Measurements from ENCODE around the gene RBBP9. TPM values are rescaled to one million over a fixed set of nuclear protein-coding genes. Genes with fewer than 3 reads are reported as not detected.

The RBBP9 gene
- 26.2 and 26.4 TPM in 2 replicates for total RNA-seq
- long read RNA-seq, transcript RBBP9-201 (5 exons, 3,861 nt), result major isoform, 11 of 24 reads
- long read RNA-seq, partial matches to known transcripts, result 3 of 24 reads
- long read RNA-seq, other reads (novel, unspliced or antisense), result 8 of 24 reads

DNA sequence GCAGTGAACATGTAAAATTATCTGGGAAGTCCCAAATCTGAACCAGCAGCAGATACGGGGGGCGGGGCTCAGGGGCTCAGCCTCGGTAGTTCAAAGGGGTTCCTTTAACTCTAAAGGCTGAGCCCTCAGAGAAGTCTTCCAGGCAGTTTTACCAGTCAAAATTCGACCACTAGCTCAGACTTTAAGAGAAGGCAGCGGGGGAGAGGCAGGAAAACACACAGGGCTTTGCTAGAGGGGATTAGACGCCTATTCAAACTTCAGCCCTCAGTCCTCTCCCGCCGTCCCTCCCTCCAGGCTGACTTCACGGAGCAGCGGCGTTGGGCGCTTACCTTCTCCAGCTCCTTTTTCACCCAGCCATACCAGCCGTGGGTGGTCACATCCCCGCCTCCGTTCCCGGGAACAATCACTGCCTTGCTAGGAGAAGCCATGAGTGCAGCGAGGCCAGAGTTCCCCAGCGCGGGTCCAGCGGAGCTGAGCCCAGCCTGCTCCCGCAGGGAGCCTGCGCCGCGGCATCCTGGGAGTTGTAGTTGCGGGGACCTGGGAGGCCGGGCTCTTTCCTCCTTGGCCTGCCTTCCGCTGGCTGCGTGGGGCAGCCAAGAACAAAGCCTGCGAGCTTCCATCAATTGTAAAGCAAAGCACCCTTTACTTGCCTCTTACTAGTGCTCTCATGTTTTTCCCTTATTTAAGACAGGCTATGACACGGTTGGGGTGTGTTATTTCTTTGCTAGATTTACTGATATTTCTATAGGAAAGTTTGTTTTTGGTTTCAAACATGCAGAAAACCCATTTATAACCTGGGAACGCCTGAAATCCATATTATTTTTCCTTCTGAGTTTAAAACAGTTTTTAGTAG lies at the start of gene RBBP9:
Gene RBBP9 (minus strand): TSS at position 486 of the 853 bp plus-strand sequence. CDS start 58 bp downstream, at position 428.
- H3K9me3 Mint-ChIP-seq (ENCODE audit: low read depth), result no peaks in the 10 kb centered on the region
- peak within 1 kb of the TSS; percentile 99 for H3K4me3 Mint-ChIP-seq (ENCODE audit: low read depth)
- DNase-seq (ENCODE audit: low spot score, unreplicated experiment), result peak; percentile 77
- TF ChIP-seq, protein P1, sequence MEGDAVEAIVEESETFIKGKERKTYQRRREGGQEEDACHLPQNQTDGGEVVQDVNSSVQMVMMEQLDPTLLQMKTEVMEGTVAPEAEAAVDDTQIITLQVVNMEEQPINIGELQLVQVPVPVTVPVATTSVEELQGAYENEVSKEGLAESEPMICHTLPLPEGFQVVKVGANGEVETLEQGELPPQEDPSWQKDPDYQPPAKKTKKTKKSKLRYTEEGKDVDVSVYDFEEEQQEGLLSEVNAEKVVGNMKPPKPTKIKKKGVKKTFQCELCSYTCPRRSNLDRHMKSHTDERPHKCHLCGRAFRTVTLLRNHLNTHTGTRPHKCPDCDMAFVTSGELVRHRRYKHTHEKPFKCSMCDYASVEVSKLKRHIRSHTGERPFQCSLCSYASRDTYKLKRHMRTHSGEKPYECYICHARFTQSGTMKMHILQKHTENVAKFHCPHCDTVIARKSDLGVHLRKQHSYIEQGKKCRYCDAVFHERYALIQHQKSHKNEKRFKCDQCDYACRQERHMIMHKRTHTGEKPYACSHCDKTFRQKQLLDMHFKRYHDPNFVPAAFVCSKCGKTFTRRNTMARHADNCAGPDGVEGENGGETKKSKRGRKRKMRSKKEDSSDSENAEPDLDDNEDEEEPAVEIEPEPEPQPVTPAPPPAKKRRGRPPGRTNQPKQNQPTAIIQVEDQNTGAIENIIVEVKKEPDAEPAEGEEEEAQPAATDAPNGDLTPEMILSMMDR (IDR thresholded peaks at IDR 0.05; ENCODE audit: unreplicated experiment), result no peak
- peaks cover 5% of the 10 kb centered on the region for H3K36me3 Mint-ChIP-seq (ENCODE audit: insufficient read depth)
- H3K4me1 Mint-ChIP-seq (ENCODE audit: low read depth), result peaks cover 8% of the 10 kb centered on the region
- peak within 1 kb of the TSS; percentile 96 for H3K27ac Mint-ChIP-seq
- H3K27me3 Mint-ChIP-seq, result no peaks in the 10 kb centered on the region

DNA sequence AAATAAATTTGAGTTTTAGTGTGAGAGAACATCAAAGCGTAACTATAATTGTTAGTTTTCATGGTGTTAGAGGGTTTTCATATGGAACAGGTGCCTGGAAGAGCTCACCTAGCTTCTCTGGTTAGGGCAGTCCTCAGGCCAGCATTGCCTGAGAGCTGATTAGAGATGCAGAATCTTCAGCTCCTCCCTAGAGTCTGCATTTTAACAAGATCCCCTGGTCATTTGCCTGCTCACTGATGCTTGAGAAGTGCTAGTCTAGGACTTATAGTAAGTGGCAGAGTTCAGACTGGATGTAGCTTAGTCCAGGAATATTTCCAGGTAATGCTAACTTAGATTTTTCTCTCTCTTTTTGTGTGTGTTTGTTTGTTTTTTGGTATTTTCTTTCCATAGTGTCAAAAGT lies 48.5 kb upstream of the RBBP9 start:
- H3K27ac Mint-ChIP-seq, result no peak overlapping the region
- peaks cover 4% of the 10 kb centered on the region for H3K4me1 Mint-ChIP-seq (ENCODE audit: low read depth)
- TF ChIP-seq, protein P1 (IDR thresholded peaks at IDR 0.05; ENCODE audit: unreplicated experiment), result no peak
- H3K36me3 Mint-ChIP-seq (ENCODE audit: insufficient read depth), result peaks cover 28% of the 10 kb centered on the region
- no peaks in the 10 kb centered on the region for H3K27me3 Mint-ChIP-seq
- H3K4me3 Mint-ChIP-seq (ENCODE audit: low read depth), result no peak overlapping the region
- no peak for DNase-seq (ENCODE audit: low spot score, unreplicated experiment)
- no peaks in the 10 kb centered on the region for H3K9me3 Mint-ChIP-seq (ENCODE audit: low read depth)

DNA sequence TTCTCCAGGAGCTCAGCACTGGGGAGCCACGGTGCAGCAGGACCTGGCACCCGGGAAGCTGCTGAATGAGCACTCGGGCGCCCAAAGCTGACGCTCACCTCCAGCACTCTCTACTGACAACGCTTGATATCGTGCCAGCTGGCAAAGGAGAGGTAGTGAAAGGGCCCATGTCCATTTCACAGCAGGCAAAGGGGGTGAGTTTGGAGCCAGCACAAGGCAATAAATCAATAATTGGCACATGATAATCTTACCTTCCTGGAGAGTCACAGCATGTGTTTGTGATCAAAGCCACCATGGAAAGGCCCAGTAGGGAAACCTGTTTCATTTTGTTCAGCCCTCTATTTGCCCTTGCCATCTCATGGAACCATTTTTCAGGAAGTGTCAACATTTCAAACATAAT lies 46.9 kb upstream of the RBBP9 start:
- no peak for DNase-seq (ENCODE audit: low spot score, unreplicated experiment)
- peaks cover 33% of the 10 kb centered on the region for H3K36me3 Mint-ChIP-seq (ENCODE audit: insufficient read depth)
- TF ChIP-seq, protein P1 (IDR thresholded peaks at IDR 0.05; ENCODE audit: unreplicated experiment), result no peak
- H3K4me1 Mint-ChIP-seq (ENCODE audit: low read depth), result peaks cover 4% of the 10 kb centered on the region
- H3K9me3 Mint-ChIP-seq (ENCODE audit: low read depth), result no peaks in the 10 kb centered on the region
- H3K4me3 Mint-ChIP-seq (ENCODE audit: low read depth), result no peak overlapping the region
- H3K27me3 Mint-ChIP-seq, result no peaks in the 10 kb centered on the region
- no peak overlapping the region for H3K27ac Mint-ChIP-seq

DNA sequence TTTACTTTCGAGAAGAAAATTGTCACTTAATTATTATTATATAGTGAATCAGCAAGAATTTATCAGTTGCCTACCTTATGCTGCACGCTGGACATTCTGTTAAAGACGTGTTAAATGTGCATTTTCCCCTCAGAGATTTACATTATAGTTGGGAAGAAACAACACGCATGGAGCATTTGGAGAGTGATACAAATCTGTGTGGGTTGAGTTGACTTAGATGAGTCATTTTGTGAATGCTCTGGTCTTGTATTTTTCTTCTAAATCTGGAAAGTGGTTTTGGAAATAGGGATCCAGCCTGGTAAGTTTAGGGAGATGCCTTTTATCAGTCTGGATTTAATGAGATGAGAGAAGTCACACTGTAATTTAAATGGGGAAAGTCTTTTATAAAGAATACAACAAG lies 46.2 kb upstream of the RBBP9 start:
- Mint-ChIP-seq H3K4me3 (ENCODE audit: low read depth) (no peak overlapping the region), H3K27ac (no peak overlapping the region), H3K27me3 (no peaks in the 10 kb centered on the region), H3K4me1 (ENCODE audit: low read depth) (peaks cover 4% of the 10 kb centered on the region), H3K9me3 (ENCODE audit: low read depth) (no peaks in the 10 kb centered on the region), H3K36me3 (ENCODE audit: insufficient read depth) (peaks cover 29% of the 10 kb centered on the region)
- no peak for DNase-seq (ENCODE audit: low spot score, unreplicated experiment)
- TF ChIP-seq, protein P1 (IDR thresholded peaks at IDR 0.05; ENCODE audit: unreplicated experiment), result no peak

DNA sequence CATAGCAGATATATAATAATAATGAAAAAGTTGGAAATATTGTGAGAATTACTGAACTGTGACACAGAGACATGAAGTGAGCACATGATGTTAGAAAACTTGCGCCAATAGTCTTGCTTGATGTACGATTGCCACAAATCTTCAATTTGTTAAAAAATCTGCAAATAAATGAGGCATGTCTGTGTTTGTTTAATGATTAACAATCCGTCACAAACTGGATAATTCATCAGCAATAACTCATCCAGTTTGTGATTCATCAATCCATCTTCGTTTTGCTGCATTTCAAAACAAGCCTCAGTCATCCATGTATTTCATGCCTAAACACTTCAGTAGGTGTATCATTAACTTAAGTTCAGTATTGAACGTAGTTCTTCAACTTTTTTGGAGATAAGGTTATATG lies 44.7 kb upstream of the RBBP9 start:
- TF ChIP-seq, protein P1 (IDR thresholded peaks at IDR 0.05; ENCODE audit: unreplicated experiment), result no peak
- Mint-ChIP-seq H3K4me1 (ENCODE audit: low read depth) (peaks cover 4% of the 10 kb centered on the region), H3K9me3 (ENCODE audit: low read depth) (no peaks in the 10 kb centered on the region), H3K27me3 (no peaks in the 10 kb centered on the region), H3K36me3 (ENCODE audit: insufficient read depth) (peaks cover 35% of the 10 kb centered on the region), H3K27ac (no peak overlapping the region), H3K4me3 (ENCODE audit: low read depth) (no peak overlapping the region)
- DNase-seq (ENCODE audit: low spot score, unreplicated experiment), result no peak
